Measurements from ENCODE around the gene EDEM2. TPM values are rescaled to one million over a fixed set of nuclear protein-coding genes. Genes with fewer than 3 reads are reported as not detected.
A peak's percentile ranks its signal among the peaks of the same experiment; 100 is the strongest.

Gene EDEM2
- total and polyA plus RNA-seq, 2 of the 13 experiments (the other 11 are each of a cell fraction or from before 2014, with no cell fraction given), result 33.1 to 46.9 TPM

- TF ChIP-seq ZBTB2 (CRISPR knock-in tag; IDR thresholded peaks at IDR 0.05; ENCODE audit: low read depth) (peak; percentile 75; the same call in 1 of the 2 replicates), ZSCAN12 (CRISPR knock-in tag; IDR thresholded peaks at IDR 0.05) (0 out of 2 replicates have a peak, but pooled peaks have one; percentile 28), RNF219 (CRISPR knock-in tag; IDR thresholded peaks at IDR 0.05) (no peak), MBD4 (IDR thresholded peaks at IDR 0.05; ENCODE audit: borderline replicate concordance, low read length) (no peak), CCDC6 (CRISPR knock-in tag; IDR thresholded peaks at IDR 0.05) (peak; percentile 64; the same call in 1 of the 2 replicates), MAZ (IDR thresholded peaks at IDR 0.05; ENCODE audit: borderline replicate concordance, low read depth, low read length) (peak; percentile 69; the same call in 1 of the 2 replicates), MAZ (CRISPR knock-in tag; IDR thresholded peaks at IDR 0.05; ENCODE audit: low read depth) (peak; percentile 73), NAIF1 (CRISPR knock-in tag; IDR thresholded peaks at IDR 0.05; ENCODE audit: borderline replicate concordance) (no peak), DPF2 (CRISPR knock-in tag; IDR thresholded peaks at IDR 0.05; ENCODE audit: borderline replicate concordance, low read depth) (peak; percentile 21; the same call in 1 of the 2 replicates), ZSCAN29 (CRISPR knock-in tag; conservative IDR thresholded peaks at IDR 0.05) (no peak), KDM3A (CRISPR knock-in tag; IDR thresholded peaks at IDR 0.05; ENCODE audit: low read depth) (peak; percentile 97), PRMT3 (CRISPR knock-in tag; IDR thresholded peaks at IDR 0.05; ENCODE audit: borderline replicate concordance, low read depth) (no peak), KDM2A (CRISPR knock-in tag; IDR thresholded peaks at IDR 0.05; ENCODE audit: borderline replicate concordance, low read depth) (peak; percentile 91; the same call in 1 of the 2 replicates), PLRG1 (conservative IDR thresholded peaks at IDR 0.05) (no peak), PITX1 (CRISPR knock-in tag; IDR thresholded peaks at IDR 0.05) (0 out of 2 replicates have a peak, but pooled peaks have one; percentile 64), NCOA2 (CRISPR knock-in tag; IDR thresholded peaks at IDR 0.05) (peak; percentile 74), ZC3H4 (CRISPR knock-in tag; IDR thresholded peaks at IDR 0.05; ENCODE audit: borderline replicate concordance) (peak; percentile 85; the same call in 1 of the 2 replicates), SMARCC2 (IDR thresholded peaks at IDR 0.05) (no peak), KMT2A (CRISPR knock-in tag; IDR thresholded peaks at IDR 0.05) (peak; percentile 74), MIER2 (CRISPR knock-in tag; IDR thresholded peaks at IDR 0.05) (peak; percentile 63; the same call in 1 of the 2 replicates), ZNF629 (CRISPR knock-in tag; conservative IDR thresholded peaks at IDR 0.05) (peak; percentile 68), ZFP91 (CRISPR knock-in tag; IDR thresholded peaks at IDR 0.05; ENCODE audit: borderline replicate concordance) (peak; percentile 83; the same call in 1 of the 2 replicates), PHF20 (CRISPR knock-in tag; IDR thresholded peaks at IDR 0.05) (peak; percentile 70)
- TF ChIP-seq, protein P1, sequence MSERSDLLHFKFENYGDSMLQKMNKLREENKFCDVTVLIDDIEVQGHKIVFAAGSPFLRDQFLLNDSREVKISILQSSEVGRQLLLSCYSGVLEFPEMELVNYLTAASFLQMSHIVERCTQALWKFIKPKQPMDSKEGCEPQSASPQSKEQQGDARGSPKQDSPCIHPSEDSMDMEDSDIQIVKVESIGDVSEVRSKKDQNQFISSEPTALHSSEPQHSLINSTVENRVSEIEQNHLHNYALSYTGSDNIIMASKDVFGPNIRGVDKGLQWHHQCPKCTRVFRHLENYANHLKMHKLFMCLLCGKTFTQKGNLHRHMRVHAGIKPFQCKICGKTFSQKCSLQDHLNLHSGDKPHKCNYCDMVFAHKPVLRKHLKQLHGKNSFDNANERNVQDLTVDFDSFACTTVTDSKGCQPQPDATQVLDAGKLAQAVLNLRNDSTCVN (CRISPR knock-in tag; IDR thresholded peaks at IDR 0.05; ENCODE audit: borderline replicate concordance), result peak; percentile 95
Measured at GRCh38 chr20:35174458-35175216, 27.5 kb upstream of the EDEM2 start (continued).

All from HepG2 (cell line).